Osteocyte (in vitro differentiated cells): ENCODE data around the gene GHDC. TPM values are rescaled to one million over a fixed set of nuclear protein-coding genes. Genes with fewer than 3 reads are reported as not detected.
"Not testable (repeated sequence)": the region's sequence is repeated elsewhere in the genome, so short reads cannot be mapped to it uniquely, and the experiment has no call there.

Experiments
- DNase-seq: peaks from one replicate; pipeline ENCODE4 v3.0.0; 2021; ENCODE audit warnings: mixed read lengths; ENCODE audit not compliant: unreplicated experiment; ENCODE audit errors: extremely low spot score
- H3K27ac Mint-ChIP-seq: one replicate; pipeline ENCODE4 v1.8.0; 2021; ENCODE audit warnings: mild to moderate bottlenecking, mixed read lengths; ENCODE audit not compliant: unreplicated experiment
- H3K27me3 Mint-ChIP-seq: one replicate; pipeline ENCODE4 v1.8.0; 2021; ENCODE audit warnings: mixed read lengths; ENCODE audit not compliant: unreplicated experiment
- H3K36me3 Mint-ChIP-seq: one replicate; pipeline ENCODE4 v1.8.0; 2021; ENCODE audit warnings: mixed read lengths; ENCODE audit not compliant: unreplicated experiment
- H3K4me1 Mint-ChIP-seq: one replicate; pipeline ENCODE4 v1.8.0; 2021; ENCODE audit warnings: mixed read lengths; ENCODE audit not compliant: unreplicated experiment
- H3K4me3 Mint-ChIP-seq: one replicate; pipeline ENCODE4 v1.8.0; 2021; ENCODE audit warnings: mild to moderate bottlenecking, moderate library complexity, mixed read lengths; ENCODE audit not compliant: unreplicated experiment
- H3K9me3 Mint-ChIP-seq: one replicate; pipeline ENCODE4 v1.8.0; 2021; ENCODE audit warnings: mixed read lengths; ENCODE audit not compliant: unreplicated experiment
- CTCF ChIP-seq: fragments of 200-600 bp; sonication (generic); IDR thresholded peaks from 2 replicates; pipeline ENCODE4 v1.5.0; 2021; ENCODE audit warnings: antibody characterized with exemption, mild to moderate bottlenecking, moderate library complexity
- total RNA-seq: library from RNA; stranded (reverse); gene quantifications from 2 replicates; pipeline ENCODE4 v1.2.1, GENCODE V29; 2021

The GHDC gene
- total RNA-seq, 1 donor from 2014 or later: 7.3 TPM

GRCh38 chr17:42190491-42191274, 3.6 kb downstream of the GHDC start:
- H3K27me3 Mint-ChIP-seq: peaks cover 2% of the 10 kb centered on the region

GRCh38 chr17:42189651-42189965, 4.7 kb downstream of the GHDC start:
- H3K4me1 Mint-ChIP-seq: peaks cover 10% of the 10 kb centered on the region
- no peak for DNase-seq
- H3K4me3 Mint-ChIP-seq: no peak overlapping the region
- H3K27ac Mint-ChIP-seq: no peak overlapping the region
- no peaks in the 10 kb centered on the region for H3K36me3 Mint-ChIP-seq
- peaks cover 2% of the 10 kb centered on the region for H3K27me3 Mint-ChIP-seq
- no peaks in the 10 kb centered on the region for H3K9me3 Mint-ChIP-seq
- no peak for TF ChIP-seq CTCF

More at GRCh38 chr17:42190491-42191274, 3.6 kb downstream of the GHDC start:
- no peak for DNase-seq
- Mint-ChIP-seq H3K4me1 (peaks cover 9% of the 10 kb centered on the region), H3K4me3 (no peak overlapping the region), H3K36me3 (no peaks in the 10 kb centered on the region), H3K9me3 (no peaks in the 10 kb centered on the region), H3K27ac (no peak overlapping the region)
- no peak for TF ChIP-seq CTCF

DNA sequence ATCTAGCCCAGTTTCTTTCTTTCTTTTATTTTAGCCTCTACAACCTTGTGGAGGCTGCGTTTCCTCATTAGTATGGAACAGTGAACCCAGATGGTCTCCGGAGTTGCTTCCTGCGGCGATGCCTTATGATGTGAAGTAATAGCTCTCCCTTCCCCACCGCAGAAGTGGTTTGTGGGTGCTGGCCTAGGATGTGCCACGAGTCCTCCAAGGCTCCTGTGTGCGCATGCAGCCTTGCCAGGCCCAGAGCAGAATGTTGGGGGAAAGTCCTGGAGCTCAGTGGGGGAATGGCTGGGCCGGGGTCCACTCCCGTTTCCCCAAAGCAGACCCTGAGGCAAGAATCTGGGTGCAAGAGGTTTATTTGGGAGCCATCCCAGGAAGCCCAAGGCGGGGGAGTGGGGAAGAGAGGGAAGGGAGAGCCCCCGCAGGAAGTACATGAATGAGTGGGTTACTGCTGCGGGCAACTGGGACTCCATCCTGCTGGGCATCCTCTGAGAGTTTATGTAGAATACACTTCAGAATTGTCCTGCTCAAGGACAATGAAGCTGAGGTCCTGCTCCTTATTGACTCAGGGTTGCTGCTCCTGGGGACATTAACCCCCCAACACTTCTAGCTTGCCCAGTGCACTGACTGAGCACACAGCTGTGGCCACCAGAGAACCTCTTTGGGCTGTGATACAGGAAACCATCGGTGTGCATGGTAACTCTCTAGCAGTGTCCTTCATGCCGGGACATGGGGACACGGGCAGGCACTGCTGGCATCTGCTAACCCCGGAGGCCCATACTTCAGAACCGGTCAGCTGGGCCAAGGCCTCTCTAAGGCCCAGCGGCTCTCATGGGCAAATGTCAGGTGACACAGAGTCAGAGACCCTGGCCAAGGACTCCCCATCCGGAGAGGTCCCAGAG, 5.3 kb downstream of the GHDC start:
- Mint-ChIP-seq H3K4me1 (peaks cover 9% of the 10 kb centered on the region), H3K27me3 (peaks cover 2% of the 10 kb centered on the region), H3K36me3 (no peaks in the 10 kb centered on the region), H3K27ac (no peak overlapping the region), H3K4me3 (no peak overlapping the region), H3K9me3 (no peaks in the 10 kb centered on the region)
- no peak for TF ChIP-seq CTCF
- DNase-seq: no peak

DNA sequence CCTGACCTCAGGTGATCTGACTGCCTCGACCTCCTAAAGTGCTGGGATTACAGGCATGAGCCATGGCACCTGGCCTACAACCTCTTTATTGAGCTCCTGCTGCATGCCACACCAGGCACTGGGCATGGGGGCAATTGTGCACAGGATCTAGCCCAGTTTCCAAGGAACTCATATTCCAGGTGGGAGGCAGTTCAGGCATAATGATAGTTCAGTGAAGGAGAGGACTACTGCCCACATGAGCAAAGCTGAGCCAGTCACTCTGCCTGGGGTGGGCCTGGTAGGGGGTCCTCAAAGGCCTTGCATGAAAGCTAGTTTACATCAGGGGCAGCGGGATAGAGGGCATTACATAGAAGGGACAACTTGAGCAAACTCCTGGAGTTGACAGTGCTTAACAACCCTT, 6.5 kb downstream of the GHDC start:
- H3K9me3 Mint-ChIP-seq: no peaks in the 10 kb centered on the region
- no peak for TF ChIP-seq CTCF
- H3K36me3 Mint-ChIP-seq: no peaks in the 10 kb centered on the region
- no peak overlapping the region for H3K27ac Mint-ChIP-seq
- DNase-seq: no peak
- no peak overlapping the region for H3K4me3 Mint-ChIP-seq
- H3K27me3 Mint-ChIP-seq: peaks cover 7% of the 10 kb centered on the region
- H3K4me1 Mint-ChIP-seq: peaks cover 12% of the 10 kb centered on the region

- not testable (repeated sequence) for DNase-seq, H3K36me3 Mint-ChIP-seq, H3K9me3 Mint-ChIP-seq, H3K27ac Mint-ChIP-seq, H3K4me3 Mint-ChIP-seq
- Mint-ChIP-seq H3K4me1 (peaks cover 16% of the 10 kb centered on the region), H3K27me3 (peaks cover 19% of the 10 kb centered on the region)
Measured at GRCh38 chr17:42186191-42186590, 8.1 kb downstream of the GHDC start.
